HG03571 (cell line): ENCODE measurements around the gene GTF3C1.

ENCODE experiments used
- ATAC-seq: cut with Tn5 transposase; IDR thresholded peaks from one replicate; pipeline ENCODE4 v1.9.1; 2021; ENCODE audit not compliant: unreplicated experiment

GTF3C1 gene

DNA sequence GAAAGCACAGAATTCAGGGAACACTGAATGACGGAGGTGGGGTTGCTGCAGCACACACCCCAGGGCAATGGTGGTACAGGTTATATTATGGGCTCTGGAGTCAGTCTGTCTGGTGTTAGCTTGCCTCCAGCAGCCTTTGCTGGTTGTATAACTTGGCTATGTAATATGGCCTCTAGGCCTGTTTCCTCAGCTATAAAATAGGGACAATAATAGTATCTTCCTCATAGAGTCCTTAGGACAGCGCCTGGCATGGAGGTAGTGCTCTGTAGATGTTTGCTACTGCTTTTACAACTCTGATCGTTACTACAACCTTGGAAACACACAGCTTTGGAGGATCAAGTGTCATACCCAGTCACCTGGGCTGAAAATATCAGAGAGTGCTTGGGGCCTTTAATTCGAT, 31.5 kb downstream of the GTF3C1 start:
- no peak for ATAC-seq

DNA sequence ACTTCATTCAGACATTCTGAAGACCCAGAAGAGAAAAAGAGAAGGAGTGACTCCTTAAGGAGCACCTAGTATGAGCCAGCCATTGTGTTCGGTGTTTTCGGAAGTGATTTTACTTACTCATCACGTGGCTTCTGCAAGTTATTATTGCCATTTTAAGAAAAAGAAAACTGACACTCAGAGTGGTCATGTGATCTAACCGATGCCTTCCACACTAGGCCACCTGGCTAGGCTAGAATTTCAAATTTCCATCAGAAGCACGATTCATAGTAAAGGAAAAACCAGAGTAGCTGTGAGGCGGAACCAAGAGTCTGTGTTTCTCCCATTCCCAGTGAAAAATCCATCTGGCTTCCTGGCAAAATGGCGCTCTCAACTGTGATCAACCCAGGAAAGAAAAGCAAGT, 32.0 kb downstream of the GTF3C1 start:
- ATAC-seq = no peak

DNA sequence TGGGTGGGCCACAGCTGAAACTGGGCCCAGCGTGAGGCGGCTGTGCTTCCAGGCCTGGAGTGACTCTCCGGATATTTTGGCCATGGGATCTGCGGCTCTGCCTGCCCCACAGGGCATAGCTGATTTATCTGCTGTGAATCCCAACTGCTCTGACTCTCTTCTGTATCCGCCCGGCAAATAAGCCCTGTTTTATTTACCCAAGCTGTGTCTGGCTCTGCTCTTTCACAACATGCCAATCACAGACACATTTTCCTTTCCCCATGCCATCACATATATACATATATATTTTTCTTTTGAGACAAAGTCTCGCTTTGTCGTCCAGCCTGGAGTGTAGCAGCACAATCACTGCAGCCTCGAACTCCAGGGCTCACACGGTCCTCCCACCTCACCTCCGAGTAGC, 33.3 kb downstream of the GTF3C1 start:
- no peak for ATAC-seq

DNA sequence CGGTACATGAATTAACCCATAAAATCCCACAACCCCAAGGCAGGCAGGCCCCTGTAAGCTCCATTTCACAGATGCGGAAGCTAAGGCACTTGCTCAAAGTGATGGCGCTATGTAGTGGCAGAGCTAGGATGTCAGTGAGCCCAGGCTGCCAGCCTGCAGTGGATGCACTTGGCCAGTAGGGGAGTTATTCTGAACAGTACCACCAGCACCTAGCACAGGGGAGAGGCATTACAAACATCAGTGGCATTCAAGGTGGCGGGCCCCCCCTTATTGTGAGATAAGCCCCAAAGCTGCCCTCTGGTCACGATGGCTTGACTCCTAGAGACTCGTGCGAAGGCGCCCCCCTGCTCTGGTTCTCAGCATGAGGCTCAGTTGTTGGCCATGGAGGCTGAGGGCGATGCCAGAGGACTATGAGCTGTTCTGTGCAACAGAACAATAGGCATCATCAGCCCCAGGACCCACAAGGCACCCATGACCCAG, 33.8 kb downstream of the GTF3C1 start:
- ATAC-seq = no peak

DNA sequence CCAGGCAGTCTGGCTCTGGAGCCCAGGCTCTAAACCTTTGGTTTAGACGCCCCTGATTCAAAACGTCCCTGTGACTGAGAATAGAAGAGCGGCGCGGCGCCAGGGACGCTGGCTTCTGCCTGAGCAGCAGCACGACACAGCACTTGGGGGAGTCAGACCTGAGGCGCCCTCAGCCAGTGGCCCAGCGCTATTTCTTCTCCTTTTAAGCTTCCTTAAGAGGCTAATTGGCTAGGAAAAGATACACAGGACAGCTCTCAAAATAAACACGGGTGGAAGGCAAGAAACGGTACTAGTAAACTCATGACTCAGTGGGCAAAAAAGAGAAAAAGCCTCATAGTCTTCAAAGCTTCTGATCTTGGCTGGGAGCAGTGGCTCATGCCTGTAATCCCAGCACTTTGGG, 34.9 kb downstream of the GTF3C1 start:
- ATAC-seq = no peak

DNA sequence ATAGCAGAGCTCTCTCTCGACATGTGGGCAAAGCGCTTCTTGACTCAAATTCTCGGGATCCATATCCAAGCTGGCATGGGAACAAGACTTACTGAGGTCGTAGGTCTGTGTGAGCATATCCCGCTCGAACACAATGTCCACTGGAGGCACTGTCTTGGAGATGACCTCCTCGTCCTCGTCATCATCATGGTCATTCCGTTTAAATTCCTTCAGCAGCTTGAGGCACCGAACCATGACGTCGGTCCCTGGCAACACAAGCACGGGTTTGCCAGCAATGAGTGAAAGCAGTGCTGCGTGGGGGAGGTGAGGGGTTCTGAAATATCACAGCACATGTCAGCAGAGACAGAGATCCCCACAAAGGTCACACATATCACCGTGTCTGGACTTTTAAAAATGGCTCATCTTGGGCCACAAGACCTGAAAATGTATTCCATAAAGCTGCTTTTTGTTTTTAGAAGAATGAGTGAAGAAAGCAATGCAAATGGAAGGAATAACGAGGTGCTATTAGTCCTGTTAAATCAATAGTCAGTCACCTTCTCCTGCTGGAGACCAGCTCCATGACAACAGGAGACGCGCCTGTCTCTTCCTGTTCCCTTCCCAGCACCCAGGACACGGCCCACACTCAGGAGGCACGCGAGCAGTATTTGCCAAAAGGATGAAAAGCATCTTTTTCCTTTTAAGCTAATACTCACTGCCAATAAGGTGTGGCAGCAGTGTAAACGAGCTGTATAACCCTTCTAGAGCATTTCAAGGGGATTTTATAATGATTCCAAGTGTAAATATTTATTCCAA, 37.9 kb downstream of the GTF3C1 start:
- no peak for ATAC-seq

DNA sequence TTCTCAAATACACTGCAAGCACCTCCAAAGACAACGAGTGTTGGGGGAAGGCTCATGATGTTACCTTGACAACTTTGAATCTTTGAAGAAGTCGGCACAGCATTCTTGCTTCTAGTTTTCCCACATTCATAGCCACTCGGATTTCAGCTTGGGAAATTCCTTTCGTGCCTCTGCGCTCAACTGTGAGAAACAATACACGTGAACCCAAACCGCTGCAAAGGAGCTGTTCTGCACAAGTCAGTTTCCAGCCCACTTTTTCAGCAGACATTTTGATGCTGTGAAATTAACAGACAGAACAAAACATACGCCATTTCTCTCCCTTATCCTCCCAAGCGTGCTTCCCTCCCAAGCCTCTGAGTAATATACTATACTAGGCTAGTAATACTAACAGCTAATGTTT, 41.2 kb downstream of the GTF3C1 start:
- no peak for ATAC-seq

DNA sequence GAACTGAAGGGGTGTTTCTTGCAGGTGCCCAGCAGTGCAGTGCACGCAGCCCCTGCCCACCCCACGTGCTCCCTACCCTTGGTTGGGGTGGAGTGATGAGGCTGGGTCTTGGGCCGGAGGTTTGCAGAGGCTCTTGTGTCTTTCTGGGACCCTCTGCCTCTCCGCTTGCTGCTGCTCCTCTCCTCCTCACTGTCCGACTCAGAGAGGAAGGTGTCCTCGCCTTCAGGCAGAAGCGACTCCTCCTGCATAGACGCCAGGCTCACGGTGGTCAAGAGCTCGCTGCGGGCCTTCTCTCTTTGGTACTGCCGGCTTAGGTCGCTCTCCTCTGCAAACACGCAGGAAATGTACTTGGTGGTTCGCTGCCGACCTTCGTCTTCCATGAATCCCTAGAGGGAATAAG, 42.9 kb downstream of the GTF3C1 start:
- no peak for ATAC-seq

DNA sequence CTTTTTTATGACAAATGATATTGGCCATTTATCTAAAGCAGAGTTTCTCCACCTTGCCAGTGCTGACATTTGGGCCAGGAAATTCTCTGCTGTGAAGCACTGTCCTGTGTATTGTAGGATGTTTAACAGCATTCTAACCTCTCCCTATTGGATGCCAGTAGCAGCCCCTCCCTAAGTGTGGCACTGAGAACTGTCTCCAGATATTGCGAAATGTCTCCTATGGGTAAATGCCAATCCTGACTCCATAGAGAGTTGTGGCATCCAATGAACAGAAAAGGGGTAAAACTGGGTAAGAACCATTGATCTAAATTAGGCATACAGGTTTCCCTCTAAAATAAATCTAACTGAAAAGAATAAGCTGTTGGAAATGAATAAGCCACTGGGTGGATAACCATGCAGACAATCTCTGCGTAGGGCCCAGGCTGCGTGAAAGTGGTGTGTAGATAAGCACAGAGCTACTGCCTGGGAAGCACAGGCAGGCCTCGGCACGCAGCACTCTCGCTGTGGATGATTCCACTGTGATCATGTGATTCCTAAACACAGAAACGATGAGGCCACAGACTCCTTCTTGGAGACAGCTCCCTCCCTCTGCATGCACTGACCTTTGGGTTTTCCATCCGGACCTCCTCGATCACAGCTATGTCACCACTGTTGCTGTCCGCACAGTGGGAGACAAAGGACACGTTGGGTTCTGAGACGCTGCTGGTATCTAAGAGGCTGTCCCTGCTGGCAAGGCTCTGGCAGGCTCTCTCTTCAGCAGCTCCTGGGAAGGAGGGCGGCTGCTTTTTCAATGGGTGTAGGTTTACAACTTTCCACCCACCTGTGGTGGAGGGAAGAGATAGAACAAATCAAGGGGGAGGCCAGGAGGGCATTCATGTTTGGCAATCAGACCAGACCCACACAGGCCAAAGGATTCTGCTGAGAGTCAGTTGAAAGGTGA, 44.1 kb downstream of the GTF3C1 start:
- no peak for ATAC-seq

DNA sequence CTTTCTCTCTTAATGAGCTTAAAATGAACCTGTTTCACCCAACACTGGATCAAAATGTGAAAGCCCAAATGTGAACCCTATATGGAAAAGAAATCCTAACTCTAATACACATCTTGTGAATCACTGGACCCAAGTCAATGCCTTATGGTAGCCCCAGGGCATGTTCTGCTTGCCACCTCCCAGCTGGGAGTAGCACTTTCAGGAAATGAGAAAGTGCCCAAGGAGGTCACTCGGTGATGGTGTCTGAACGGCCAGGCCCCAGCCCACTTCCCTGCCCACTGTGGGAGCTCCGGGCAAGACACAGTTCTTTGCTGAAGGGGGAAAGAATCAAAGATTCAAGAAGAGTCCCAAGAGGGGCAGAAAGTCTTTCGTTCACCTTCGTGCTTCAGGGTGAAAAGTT, 46.1 kb downstream of the GTF3C1 start:
- ATAC-seq = no peak

DNA sequence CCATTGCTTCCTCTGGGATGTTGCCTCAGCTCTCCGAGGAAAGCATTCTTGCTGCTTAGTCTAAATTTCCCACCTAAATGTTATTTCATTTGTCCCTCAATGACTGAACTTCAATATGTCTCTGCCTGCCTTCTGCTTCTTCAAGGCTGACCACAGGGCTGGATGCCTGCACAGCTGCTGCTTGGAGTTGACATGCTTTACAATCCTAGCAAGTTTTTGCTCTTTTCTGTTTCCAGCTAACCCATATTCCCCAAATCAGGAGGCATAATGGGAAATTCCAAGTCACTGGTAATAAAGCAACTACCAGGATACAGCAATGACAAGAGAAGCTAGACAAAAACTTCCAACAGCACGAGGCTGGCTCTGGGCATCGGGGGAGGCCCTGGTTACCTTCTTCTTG, 48.9 kb downstream of the GTF3C1 start:
- ATAC-seq = no peak

DNA sequence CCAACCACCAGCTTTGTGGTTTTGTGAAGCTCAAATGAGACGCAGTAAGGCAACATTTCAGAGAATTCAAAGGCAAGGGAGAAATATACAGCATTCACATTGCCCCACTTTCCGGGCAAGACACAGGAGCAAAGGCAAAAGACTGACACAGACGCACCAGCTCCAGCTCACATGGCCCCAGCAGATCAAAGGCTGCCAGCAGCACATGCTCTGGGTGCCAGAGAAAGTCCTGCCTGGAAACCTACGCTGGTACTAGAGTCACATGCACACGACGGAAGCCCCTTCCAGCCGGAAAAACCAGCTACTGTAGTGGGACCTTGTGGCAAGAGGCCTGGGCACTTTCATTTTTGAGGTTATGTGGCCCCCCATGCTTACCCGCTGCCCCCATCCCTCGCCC, 50.1 kb downstream of the GTF3C1 start:
- ATAC-seq = no peak

DNA sequence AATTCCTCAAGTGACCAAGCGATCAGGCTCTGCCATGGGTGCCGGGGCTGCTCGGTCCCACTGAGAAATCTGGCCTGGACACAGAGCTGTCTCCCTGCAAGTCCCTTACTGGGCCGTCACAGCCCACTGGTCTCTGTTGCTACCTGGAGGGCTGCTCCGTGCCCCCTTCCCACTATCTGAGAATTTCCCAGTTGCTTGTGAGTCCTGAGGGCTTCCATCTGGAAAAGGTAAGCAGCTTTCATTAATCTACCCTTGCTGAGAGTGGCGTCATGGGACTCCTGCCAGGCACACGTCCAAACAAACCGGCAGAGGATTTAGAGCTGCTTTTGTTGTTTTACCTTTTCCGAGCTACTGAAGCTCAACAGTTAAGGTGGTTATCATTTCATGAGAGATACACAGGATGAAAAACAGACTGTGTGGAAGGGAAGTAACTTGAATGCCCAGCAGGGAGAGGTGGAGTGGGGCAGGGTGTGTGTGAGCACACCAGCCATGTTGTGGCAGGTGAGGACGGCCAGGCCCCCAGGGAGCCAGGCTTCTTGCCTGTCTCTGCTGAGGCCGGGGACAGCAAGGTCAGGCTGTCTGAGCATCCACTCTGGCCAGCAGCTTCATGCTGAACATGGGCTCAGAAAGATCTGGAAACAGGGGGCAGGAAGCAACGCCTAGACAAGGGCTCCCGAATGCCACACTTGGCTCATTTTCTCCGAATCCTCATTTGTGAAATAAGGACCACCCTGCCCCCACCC, 50.6 kb downstream of the GTF3C1 start:
- ATAC-seq = no peak

DNA sequence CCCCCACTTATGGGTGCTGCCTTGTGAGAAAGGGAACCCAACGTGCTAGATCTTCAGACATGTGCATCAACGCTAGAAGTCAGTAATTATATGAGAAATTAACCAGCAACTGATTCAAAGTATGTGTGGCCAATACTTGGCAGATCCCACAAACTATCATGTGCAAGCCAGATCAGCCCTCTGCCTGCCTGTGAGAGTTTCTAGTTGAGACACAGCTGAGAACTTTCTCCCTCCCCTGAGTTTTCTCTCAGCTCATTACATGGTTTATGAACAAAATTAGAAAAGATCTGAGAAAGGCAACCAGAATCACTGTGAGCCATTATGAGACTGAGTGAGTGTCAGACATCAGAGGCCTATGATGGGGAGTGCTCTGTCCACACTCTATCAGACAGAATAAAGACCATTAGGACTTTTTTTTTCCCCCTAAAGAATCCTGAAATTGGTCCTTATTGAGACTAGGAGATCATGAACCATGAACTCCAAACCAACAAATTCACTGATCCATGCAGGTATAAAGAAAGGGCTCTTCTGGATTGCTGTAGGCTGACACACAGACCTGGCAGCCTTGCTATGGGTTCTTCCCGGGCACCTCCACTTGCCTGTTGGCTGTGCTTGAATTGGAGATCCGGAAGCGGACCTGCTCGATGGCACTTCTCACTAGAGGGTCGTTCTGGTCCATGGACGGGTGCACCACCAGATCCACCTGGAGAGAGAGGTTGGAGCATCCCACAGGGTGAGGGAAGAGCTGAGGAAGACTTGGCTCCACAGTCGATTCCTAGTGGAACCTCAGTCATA, 51.5 kb downstream of the GTF3C1 start:
- ATAC-seq = no peak

DNA sequence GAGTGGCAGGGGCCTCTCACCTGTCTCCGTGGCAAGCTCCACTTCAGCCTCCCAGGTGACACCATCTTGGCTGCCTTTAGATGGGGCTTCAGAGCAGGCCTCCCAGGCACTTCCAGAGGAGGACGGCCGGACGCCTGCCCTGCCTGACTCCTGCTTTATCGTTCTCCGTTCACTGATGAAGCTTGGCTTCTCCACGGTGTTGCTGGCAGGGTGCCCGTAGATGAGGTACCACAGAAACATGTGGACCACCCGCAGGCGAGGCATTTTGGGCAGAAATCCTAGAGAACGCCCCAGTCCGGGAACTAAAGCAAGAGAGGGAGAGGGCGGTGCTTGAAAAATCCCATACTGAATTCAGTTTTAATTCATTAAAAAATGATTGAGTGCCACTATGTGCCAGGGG, 54.5 kb downstream of the GTF3C1 start:
- ATAC-seq = no peak

DNA sequence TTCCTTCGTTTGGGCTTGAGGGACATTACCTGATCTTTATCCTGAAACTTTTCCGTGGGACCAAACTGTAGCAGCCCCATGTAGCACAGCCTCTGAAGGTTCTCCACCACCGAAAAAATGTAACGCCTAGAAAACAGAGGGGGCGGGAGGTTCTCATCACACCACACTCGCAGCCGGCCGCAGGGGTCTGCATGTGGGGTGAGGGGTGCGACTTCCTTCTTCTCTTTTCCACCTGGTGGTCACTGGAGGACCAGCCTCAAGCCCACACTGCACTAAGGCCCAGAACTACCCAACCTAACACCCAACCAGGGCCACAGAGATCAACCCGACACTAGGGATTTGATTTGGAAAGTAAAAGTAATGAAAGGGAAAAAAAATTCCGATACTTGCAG, 57.1 kb downstream of the GTF3C1 start:
- ATAC-seq = no peak

DNA sequence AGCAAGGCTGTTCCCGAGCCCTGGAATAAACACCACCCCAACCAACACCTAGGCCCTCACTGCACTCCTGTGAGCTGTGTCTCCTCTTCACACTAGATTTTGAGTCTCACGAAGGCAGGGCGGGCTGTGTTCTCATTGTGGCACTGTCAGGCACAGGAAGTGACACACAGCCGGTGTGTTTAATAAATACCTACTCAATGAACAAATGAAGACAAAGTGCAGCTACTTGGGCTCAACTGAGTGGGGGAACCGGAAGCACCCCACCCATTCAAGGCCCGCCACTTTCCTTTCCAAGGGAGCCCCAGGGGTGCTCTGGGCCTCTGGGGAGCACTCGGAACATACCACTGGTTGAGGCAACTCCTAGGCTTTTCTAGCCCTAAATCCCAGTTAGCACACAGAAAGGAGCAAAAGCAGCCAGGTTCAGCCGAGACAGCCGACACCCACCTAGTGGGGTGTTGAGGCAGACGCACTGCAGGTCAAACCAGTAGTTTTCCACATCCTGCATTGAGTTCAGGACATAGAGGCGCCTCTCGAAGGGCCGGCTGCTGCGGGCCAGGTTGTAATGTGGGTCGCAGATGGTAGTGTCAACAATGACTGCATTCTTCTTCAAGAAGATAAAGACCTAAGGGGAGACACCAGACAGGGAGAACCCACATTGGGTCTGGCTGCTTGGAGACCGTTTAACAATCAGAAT, 57.7 kb downstream of the GTF3C1 start:
- ATAC-seq = no peak

DNA sequence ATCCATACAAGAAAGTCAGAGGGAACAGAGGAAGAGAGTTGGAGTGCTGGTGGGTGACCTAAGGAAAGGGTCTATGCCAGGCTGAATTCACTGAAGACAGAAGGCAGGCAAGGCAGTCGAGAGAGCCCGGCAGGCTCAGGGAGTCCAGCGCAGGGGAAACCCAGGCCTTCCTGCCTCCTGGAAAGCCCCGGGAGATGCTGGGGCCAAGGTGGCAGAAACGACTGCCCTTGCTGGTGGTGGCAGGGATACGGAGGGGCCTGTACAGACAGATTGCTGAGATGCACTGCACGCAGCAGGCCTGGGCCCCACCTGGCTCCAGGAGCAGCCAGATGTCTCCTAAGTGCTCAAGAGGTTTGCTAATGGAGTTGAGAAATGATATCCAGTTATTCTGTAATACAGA, 59.8 kb downstream of the GTF3C1 start:
- ATAC-seq = no peak

DNA sequence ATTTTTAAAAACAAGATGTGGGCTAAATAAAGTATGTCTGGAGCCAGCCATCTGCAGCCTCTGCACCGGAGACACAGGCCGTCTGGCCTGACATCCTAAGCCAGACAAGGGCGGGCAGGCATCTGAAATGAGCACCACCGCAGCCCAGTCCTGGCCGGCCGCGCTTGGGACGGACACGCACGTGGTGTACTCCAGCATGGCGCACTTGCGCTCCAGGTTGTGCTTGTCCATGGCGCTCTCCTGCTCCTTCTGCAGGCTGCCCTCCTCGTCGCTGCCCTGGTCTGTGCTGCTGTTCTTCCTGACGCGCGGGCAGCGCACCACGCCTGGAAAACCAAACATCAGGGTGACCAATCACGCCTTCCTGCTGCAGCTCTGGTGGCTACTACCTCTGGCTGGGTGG, 60.3 kb downstream of the GTF3C1 start:
- ATAC-seq = no peak

DNA sequence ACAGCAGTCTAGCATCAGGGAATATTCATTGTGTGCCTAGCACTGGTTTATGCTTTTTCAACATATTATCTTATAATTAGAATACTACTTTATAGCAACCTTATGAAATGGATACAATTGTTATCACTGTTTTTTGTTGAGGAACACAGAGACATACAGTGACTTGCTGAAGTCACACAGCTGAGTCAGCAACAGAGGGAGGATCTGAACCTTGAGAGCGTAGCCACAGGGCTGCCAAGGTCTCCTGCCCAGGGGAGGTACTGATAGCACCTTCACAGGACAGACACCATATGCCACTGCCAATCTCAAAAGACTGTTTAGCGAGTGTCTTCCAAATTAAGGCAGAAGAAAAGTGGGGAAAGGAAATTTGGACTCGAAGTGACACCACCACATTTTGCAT, 63.0 kb downstream of the GTF3C1 start:
- ATAC-seq = no peak
